Measurements from ENCODE around the gene BPNT1.

GRCh38 chr1:220062629-220063028, 27.0 kb downstream of the BPNT1 start:
- TF ChIP-seq EZH2 (IDR thresholded peaks at IDR 0.05; ENCODE audit: low read length, missing control alignments) (no peak), CTCF (conservative IDR thresholded peaks at IDR 0.05 in 1 of 2, IDR thresholded peaks at IDR 0.05 in 1 of 2; ENCODE audit: low read depth in 1 of 2, low read length in 2 of 2) (no peak)
